Germinal center (tissue), 1 donor: ENCODE measurements around the gene GCK.

ENCODE experiments used
- DNase-seq: peaks from one replicate; pipeline ENCODE4 v3.0.0; 2012; ENCODE audit warnings: mixed read lengths, low spot score

Gene GCK

DNA sequence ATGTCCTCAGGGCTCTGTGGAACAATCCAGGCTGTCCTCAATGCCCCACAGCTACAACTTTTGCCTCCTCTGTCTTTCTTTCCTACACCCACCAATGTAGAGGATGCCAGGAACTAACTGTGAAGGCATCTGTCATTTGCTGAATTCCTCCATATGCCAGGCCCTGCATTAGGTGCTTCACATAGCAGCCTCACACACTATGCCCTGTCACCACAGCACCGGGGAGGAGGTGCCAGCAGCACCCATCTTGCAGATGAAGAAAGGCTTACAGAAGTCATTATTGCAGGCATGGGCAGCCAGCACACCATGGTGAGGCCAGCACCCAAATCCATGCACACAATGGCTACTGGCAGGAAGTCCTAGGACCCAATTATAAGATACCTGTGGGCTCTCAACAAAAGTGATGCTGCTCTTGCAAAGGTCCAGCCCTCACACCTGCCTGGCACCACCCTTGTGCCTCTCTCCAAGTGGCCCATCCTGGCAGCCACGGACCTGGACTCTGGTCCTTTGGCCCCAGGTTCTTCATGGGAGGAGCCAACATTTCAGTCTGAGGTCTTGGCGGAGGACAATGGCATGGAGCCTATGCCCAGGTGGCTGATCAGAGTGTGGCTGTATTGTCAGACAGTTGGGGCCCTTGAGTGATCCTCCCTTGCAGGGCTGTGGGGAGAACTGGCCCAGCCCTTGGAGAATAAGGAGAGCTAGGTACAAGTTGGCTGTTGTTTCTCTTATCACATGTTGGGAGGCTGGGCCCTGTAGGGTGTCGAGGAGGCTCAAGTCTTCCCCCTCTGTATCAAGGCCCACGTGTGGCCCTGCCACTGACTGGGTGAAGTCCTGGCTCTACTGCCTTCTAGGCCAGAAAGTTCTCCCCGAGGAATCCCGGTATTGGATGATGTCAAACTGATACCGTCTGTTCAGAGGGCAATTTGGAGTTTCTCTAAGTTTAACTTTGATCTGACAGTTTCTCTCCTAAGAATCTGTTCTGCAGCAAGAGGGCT lies 33.8 kb downstream of the GCK start:
- no peak for DNase-seq

DNA sequence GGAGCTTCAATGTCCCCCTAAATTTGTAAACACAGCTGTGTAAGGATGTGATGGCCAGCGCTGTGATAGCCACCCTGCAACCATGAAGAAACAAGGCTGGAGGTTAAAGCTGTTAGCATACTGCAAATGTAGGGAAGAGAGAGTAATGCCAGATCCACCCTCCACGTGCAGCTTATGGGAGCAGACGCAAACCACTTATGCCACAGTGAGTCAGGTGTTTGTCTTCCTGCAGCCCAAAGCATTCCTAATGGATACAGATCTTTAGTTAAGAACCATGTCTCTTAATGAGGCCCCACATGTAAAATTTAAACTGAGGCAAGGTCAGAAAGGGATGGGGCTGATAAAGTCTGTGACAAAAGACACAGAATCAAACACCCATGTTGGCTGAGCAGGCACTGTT lies 34.5 kb downstream of the GCK start:
- DNase-seq: no peak

DNA sequence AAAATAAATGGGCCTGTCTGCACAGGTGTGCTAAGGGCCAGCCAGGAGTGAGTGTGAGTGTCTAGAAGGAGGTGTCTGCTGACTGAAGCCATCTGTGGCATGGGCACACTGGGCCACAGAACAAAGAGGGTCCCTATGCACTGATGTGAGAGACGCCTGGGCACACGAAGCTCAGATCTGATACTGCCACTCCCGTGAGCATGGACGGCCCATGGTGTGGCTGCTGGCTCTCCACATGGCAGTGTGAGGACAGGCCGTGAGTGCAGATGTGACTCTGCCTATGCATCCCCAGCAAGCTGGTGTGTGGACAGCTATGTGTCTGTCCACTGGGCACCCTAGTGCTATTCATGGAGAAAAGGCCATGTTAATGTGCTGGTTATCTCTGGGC lies 35.3 kb downstream of the GCK start:
- DNase-seq: no peak

DNA sequence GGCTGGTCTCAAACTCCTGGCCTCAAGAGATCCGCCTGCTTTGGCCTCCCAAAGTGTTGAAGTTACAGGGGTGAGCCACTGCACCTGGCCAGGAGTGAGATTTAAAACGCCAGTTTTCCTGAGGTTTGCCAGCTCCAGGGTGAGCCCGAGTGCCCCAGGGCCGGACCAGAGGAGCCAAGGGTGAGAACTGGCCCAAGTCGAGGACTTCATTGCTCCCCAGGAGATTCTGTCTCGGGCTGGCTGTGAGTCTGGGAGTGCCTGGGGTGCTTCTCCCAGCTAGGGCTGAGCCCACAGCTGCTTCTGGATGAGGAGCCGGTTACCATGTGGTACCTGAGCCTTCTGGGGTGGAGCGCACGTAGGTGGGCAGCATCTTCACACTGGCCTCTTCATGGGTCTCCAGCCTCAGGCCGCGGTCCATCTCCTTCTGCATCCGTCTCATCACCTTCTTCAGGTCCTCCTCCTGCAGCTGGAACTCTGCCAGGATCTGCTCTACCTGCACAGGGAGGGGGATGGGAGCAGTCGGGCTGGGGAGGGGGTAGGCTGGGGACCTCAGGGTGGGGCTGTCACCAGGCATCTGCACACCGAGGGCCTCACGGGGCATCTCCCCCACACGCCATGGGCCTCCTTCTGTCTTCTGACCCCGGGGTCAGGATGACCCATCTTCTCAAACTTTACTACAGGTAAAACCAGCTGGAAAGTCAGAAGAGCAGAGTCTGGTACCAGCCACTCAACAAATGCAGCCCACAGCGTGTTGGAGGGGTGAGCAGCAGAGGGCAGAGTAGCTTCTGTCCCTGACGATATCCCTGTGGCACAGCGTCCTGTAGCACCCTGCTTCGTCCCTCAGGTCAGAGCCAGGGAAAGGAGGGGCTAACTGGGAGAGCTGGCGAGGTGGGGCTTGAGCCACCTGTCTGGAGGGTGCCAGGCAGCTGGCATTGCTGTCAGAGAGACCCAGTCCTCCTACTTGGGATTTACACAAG lies 36.0 kb downstream of the GCK start:
- no peak for DNase-seq

DNA sequence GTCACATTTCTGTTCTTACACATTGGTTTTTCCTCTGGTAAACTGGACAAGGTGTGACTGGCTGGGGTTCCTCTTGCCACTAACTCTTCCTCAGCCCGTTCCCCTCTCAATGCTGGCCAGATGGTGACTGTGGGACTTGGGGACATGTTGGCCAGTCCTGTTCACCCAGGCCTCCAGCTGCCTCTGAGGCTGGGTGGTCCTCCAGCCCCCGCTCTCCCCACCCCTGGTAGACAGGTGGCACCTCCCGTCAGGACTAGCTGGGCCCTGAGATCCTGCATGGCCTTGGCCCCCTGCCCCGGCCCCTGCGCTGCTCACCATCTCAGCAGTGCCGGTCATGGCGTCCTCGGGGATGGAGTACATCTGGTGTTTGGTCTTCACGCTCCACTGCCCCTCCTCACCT lies 37.3 kb downstream of the GCK start:
- DNase-seq: no peak

DNA sequence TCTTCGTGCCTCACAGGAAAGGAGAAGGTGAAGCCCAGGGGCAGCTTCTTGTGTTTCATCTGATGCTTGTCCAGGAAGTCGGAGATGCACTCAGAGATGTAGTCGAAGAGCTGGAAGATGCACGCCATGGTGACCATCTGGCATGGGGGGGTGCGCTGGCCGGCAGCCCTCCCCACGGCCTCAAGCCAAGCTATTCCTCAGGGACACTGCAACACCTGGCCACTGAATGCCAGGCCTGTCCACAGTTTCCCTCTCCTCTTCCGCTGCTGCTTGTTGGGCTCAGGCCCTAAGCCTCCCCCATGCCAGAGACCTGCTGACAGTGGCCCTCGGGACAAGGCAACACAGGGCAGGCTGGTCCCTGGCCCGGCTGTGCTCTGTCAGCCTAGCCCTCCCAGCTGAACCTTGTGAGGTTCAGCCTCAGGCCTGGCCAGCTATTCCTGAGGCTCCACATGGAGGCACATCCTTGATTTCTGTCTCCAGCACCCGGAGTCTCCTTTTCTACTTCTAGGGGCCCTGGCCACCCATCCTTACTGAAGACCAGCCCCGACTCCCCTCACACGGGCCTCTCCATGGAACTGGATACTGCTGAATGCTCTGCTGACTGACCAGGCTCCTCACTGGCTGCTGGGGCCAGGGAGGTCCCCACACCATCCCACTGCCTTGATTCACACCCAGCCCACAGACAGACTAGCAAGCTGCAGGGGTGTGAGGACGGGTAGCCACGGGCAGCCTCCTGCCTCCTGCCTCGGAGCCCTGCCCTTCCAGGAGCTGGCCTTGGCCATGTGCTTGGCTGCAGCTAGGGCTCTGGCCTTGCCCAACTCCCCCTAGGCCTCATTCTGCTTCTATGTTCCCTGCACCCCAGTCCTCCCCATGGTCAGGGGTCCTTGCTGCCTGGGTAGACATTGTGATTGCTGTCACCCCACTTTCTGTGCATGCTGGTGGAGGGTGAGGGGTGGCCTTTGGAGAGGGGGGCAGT lies 38.0 kb downstream of the GCK start:
- DNase-seq: no peak

DNA sequence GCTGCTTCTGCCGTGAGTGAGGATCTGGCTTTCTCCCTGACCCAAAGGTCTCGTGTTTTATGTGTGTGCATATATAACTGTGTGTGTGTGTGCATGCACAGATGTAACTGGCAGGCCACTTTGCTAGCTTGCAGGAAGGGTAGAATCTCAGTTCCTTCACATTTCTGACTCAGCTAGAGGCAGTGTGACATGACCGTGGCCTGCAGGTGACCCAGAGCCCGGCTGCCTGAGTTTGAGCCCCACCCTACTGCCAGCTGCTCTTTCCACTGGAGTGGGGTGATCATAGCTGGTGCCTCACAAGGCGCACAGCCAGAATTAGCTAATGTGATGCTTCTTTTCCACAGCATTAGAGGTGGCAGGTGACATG lies 38.8 kb downstream of the GCK start:
- DNase-seq: no peak

DNA sequence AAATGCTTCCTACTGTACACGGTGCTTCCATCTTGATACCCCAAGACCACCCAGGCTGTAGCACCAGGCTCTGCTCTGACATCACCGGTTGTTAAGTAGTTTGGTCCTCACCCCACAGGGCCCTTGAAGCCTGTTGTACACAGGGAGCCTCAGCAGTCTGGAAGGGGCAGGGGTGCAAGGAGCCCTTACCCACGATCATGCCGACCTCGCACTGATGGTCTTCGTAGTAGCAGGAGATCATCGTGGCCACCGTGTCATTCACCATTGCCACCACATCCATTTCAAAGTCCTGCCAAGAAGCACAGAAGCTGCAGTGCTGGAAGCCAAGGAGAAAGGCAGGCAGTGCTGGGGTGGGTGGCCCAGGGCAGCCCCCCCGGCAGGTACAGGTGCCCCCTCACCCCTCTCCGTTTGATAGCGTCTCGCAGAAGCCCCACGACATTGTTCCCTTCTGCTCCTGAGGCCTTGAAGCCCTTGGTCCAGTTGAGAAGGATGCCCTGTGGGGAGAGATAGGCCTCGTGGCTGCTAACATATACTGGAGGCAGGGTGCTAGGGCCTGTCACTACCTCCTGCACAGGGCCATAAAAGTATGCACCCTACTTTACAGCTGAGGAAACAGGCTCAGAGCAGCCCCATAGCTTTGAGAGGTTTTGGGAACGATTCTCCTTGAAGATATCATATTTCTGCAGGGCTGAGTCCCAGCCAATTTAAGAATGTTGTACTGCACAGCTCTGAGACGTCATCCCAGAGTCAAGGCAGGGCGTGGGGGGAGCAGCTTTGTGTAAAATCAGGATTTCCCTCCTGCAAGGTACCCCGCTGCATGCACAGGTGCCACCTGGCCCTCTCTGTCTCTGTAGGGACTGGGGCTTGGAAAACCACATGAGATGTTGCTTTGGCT lies 39.4 kb downstream of the GCK start:
- no peak for DNase-seq

DNA sequence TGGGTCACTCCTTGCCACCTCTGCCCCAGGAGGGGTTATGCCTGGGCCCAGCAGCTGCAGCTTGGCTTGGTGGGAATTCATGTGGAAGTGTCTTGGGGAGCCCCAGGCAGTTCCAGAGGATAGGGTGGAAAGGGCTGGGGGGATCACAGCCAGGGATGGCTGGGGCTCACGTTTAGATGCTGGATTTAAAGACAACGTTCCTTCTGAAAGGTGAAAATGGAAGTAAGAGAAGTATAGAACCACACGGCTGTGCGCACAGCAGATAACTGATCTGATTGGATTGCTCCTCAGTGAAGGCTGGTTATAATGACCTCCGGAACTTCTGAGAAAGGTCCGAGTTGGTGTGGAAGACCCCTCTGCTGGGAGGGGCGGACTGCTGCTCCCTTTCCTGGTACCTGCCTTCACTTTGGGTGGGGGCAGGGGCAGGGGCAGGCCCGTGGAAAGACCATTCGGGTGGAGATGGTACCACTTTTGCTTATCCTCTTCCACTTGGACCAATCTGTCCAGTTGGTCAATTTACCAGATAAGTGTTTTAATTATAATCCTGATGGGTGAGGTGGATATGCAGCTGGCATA lies 40.2 kb downstream of the GCK start:
- no peak for DNase-seq

DNA sequence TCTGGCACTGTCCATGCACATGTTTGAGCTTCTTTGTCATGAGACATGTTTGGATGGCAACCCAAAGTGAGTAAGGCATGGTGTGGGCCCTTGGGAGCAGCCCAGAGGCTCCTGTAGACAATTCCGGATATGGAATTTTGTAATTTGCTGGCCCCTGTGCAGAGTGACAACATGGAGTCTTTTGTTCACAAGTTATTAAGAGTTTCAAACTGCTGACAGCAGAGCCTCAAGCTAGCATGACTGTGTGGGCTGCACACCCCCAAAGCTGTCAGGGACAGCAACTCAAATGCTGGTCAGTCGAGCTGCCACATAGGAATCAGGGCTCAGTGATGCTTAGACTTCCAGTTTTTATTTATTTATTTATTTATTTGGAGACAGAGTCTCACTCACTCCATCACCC lies 41.1 kb downstream of the GCK start:
- no peak for DNase-seq

DNA sequence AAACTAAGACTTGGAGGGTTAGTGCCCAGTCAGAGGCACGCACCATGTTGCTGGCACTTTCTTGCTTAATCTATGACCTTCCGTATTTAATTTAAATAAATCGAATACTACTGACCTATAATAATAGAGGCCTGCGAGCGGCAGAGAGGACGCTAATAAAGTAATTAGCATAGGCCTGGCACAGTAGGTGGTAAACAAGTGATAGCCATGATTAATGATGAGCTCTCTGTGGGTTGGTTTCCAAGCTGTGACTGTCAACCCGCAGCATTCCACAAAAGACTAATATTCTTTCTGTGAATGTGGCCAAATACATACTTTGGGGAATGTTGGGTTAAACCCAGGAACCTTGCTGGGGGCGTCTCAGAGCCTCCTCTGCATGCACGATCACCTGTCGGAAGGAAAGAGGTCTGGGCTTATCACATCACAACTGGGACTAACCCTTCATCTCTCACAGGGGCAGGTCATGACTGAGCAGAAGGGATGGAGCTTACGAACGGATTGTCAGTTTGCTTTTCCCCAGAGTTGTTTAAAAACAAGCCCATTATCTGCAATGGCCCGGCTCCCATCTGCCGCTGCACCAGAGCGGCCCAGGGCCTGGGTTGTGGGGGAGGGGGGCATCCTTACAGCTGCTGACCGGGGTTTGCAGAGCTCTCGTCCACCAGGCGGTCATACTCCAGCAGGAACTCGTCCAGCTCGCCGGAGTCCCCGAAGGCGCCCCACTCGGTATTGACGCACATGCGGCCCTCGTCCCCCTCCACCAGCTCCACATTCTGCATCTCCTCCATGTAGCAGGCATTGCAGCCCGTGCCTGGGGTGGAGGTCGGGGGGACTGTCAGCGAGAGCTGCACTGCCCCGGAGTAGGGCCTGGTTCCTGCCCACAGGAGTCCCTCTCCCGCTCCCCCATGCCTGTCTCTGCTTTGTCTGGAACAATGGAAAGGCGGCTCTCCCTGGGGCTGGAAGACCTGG lies 41.9 kb downstream of the GCK start:
- no peak for DNase-seq

DNA sequence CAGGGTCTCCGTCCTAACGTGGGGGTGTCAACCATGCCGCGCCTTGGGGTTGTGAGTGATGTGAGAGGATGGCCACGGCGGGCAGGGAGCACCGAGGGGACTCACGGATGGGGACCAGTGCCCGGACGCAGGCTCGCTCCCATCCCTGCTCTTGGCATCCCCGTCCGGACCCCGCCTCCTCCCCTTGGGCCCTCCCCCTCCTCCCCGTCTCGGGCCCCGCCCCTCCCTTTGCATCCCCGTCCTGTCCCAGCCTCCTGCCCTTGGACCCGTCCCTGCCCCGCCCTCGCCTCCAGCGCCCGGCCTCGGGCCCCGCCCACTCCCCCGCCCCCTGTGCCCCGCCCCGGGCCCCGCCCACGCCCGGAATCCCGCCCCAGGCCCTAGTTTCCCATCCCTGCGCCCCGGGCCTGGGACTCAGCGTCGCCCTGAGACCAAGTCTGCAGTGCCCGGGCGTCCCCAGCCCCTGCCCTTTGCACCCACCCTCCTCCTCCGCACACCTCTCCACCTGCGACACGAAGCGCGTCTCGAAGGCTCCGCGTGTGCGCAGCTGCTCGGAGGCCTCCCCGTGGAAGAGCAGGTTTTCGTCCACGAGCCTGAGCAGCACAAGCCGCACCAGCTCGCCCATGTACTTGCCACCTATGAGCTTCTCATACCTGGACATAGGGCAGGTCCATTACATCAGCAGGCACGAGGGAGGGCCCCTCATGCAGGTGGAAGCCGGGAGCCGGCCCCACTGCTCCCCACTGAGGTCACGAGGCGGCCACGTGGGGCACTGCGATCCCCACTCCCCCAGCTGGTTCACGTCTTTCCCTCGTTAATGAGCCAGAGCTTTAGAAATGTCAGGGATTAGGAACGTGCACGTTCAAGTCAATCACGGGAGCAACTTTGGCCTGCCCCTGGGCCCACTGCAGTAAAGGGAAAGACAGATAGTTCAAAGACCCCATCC lies 43.0 kb downstream of the GCK start:
- DNase-seq: peak; percentile 96

DNA sequence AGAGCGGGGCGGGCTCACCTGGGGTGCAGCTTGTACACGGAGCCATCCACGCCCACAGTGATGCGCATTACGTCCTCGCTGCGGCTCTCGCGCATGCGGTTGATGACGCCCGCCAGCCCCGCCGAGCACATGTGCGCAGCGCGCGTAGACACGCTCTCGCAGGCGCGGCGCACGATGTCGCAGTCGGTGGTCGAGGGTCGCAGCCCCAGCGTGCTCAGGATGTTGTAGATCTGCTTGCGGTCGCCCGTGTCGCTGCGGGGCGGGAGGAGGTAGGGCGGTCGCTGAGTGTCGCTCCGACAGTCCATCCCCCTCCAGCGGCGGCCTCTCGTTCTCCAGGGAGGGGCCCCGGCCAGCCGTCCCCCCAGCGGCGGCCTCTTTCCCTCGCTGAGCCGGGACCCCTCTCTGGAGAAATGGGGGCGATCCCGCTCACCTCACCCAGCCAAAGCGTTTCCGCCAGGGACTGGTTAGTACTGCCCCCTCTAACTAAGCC lies 43.7 kb downstream of the GCK start:
- DNase-seq: peak; percentile 35

DNA sequence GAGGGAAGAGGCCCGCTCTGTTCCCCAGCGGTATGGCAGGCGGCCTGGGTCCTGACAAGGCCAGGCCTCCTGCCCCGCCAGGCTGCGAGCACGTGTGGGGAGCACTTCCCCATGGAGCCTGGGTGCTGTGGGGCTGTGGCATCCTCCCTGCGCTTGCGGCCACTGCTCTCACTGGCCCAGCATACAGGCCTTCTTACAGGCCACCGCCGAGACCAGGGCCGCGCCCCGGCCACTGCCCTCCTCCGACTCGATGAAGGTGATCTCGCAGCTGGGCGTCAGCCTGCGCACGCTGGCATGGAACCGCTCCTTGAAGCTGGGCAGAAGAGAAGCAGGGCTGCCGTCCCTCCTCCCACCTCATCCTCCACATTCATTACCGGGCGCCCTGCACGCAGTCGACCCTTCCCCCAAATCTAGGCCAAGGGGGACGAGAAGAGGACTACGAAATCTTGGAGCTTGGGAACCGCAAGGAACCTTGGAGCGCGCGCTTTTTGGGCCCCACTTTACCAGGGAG lies 44.2 kb downstream of the GCK start:
- DNase-seq: no peak

DNA sequence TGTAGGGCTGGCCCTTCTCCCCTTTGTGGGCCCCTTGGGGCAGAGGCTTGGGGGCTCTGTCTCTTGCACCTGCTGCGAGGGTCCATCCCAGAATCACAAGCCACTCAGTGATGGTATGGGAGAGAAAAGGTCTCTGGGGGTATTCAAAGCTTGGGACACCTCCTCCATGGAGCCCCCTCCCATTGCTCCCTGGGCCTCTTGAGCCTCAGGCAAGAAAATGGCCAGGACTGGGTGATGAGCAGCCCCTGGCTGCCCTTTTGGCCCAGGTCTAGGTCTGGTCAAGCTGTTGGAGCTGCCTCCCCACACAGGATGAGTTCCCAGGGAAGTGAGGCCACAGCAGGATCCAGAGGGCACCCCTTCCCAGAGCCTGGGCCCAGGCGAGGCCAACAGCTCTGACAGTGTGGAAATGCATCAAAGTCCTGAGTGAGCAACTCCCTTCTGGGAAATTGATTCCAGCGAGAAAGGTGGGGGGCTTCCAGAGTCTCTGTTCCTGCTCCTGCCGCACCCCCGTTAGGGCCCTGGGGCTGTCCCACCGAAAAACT lies 44.7 kb downstream of the GCK start:
- DNase-seq: no peak

DNA sequence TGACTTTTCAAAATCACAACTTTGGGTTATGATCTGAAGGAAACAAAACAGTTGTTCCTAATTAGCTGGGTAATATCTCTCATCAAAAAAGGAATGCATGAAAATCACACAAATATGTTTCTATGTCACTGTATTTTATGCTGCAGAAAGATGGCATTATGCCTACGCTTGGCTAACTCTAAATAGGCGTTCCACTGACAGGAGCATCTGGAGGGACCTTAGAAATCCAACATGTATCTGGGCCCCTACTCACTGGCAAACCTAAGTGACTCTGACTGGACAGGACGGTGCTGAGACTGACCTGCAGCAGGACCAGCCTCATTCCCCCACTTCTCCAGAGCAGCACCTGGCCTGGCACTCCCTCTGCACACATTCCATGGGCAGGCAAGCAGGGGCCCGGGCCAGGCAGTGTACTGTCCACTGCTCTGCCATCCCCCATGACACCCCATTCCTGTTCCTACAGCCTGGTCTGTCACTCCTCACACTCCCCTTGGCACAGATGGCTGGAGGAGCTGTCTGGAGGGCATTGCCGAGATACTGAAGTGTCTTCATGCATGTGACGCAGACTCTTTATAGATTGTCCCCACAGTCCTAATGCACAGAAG lies 45.5 kb downstream of the GCK start:
- DNase-seq: no peak

DNA sequence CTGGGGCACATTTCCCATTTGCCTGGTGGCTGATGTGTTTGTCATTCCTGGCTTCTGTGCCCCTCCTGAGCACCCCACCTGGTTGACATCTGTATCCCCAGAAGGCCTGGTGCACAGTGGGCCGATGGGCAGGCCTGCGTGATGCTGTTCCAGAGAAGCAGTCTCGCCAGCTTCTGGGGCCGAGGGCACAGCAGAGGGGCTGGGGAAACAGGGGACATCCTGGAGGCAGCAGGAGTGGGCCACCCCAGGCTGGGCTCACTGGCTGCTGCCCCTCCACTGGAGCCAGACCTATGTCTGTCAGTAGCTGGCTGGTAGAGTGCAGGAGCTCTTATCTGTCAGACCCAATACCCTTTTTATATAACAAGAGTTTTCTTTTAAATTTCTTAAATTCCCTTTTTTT lies 47.2 kb downstream of the GCK start:
- no peak for DNase-seq
